Heart left ventricle (tissue), 16 donors: ENCODE data around the gene AREL1. TPM values are rescaled to one million over a fixed set of nuclear protein-coding genes. Genes with fewer than 3 reads are reported as not detected.

Experiments used
- ATAC-seq, 4 donors: fragments of 200-7000 bp; cut with Tn5 transposase; one replicate each; pipeline ENCODE4 v1.9.1; 2020 to 2022; ENCODE audit warnings: moderate library complexity in 4 of 4, mild to moderate bottlenecking in 3 of 4, moderate number of reproducible peaks in 1 of 4
- DNase-seq, 5 donors: peaks; one replicate each; pipeline ENCODE4 v3.0.0-alpha.2; 2020
- H3K27ac ChIP-seq, 12 donors: fragments of 200-600 bp; sonication (generic) in 4 of 12; one replicate each; pipeline versions ENCODE4 v1.5.0 to v1.8.0; 2016 to 2022; ENCODE audit warnings: mild to moderate bottlenecking in 2 of 12
- H3K27me3 ChIP-seq, 9 donors: fragments of 200-600 bp; sonication (generic) in 2 of 9; one replicate each; pipeline versions ENCODE4 v1.5.1 to v1.8.0; 2016 to 2022; ENCODE audit warnings: mild to moderate bottlenecking in 3 of 9
- H3K36me3 ChIP-seq, 9 donors: fragments of 200-600 bp; sonication (generic) in 2 of 9; one replicate each; pipeline versions ENCODE4 v1.5.0 to v1.8.0; 2018 to 2022; ENCODE audit warnings: mild to moderate bottlenecking in 2 of 9
- H3K4me1 ChIP-seq, 12 donors: fragments of 200-600 bp; sonication (generic) in 4 of 12; one replicate each; pipeline versions ENCODE4 v1.5.0 to v1.8.0; 2016 to 2022; ENCODE audit warnings: mild to moderate bottlenecking in 3 of 12
- H3K4me3 ChIP-seq, 12 donors: fragments of 200-600 bp; sonication (generic) in 4 of 12; one replicate each; pipeline versions ENCODE4 v1.5.0 to v1.8.0; 2017 to 2022; ENCODE audit warnings: mild to moderate bottlenecking in 9 of 12, moderate library complexity in 4 of 12
- H3K9me3 ChIP-seq, 12 donors: fragments of 200-600 bp; sonication (generic) in 4 of 12; one replicate each; pipeline versions ENCODE4 v1.5.0 to v1.8.0; 2016 to 2022; ENCODE audit warnings: mild to moderate bottlenecking in 1 of 12
- CTCF ChIP-seq, 12 donors: fragments of 200-600 bp; sonication (generic) in 4 of 12; IDR thresholded peaks; one replicate each; pipeline versions ENCODE4 v1.5.0 to v1.8.0; 2018 to 2022; ENCODE audit warnings: antibody characterized with exemption in 12 of 12, mild to moderate bottlenecking in 5 of 12
- POLR2A ChIP-seq, 2 donors: fragments of 450-650 bp; IDR thresholded peaks; one replicate each; pipeline ENCODE4 v1.6.1; 2017; ENCODE audit warnings: antibody characterized with exemption in 2 of 2, mild to moderate bottlenecking in 2 of 2, moderate library complexity in 2 of 2
- WGBS, 4 donors: extraction: QIAGEN DNeasy Blood & Tissue Kit in 2 of 4; methylation state at CpG; one replicate each; pipeline versions ENCODE4 v1.1.5 to v1.1.7; 2013 to 2018; 5-methylcytosine and 5-hydroxymethylcytosine counted together
- intact Hi-C, 10 donors: fragments of 100-400 bp; cut with DNase I; formaldehyde crosslinking; loops; one replicate each; pipeline versions ENCODE4 v1.11.1 to v1.14.2; 2022
- polyA plus RNA-seq, 2 donors: library from polyadenylated mRNA; stranded (reverse); fragments of 200-250 nt; gene quantifications; one replicate each; pipeline ENCODE4 v1.2.3, GENCODE V29; 2013
- total RNA-seq, 9 donors: library from RNA; depleted of rRNA in 2 of 9; stranded (reverse); fragments of >200 nt in 2 of 9; fragmentation: NEBNext Ultra II Directional in 3 of 9; extraction: Animal tissue kit (Norgen Biotek cat#: 25700) in 3 of 9; gene quantifications; one replicate each; pipeline versions ENCODE4 v1.1.0 to v1.2.4, GENCODE V29; 2016 to 2023
- donor health status: ischemic (EF 13 %, LVEDD 7.1; RV severe dilation, severe dysfunction).
- donor health status: healthy with polysubstance abuse.
- donor health status: DM: no; HTN: yes; CAD: no.
- donor health status: DM: no; HTN: no; CAD: no.
- donor health status: ischemic (EF 25% LVEDD 6.9; RV normal size, moderate dysfunction).
- donor health status: ischemic (EF 25% LVEDD 5.7; RV mildly dilated, moderate dysfunction).
- donor health status: healthy.
- donor health status: DM: yes; HTN: yes; CAD: no.
- donor health status: ischemic (EF 35%, LVEDD 5.7; RV mildly dilated, moderate dysfunction).
- donor health status: nonischemic (EF 11% LVEDD 7.7; RV severe dilation, severe dysfunction).
- donor health status: DM: yes; HTN: yes; CAD: no.
- donor health status: PGD.
- donor health status: ischemic (EF 29% LVEDD 5.4; RV normal size, mild dysfunction).
- donor health status: nonischemic (EF 23%, LVEDD 6.1; RV moderate dilation, normal function).

AREL1 gene
- total and polyA plus RNA-seq, 11 donors: 7.8 to 30.9 (median 22.2) TPM

GRCh38 chr14:74645756-74646470, 67.0 kb downstream of the AREL1 start:
- ATAC-seq: peak in 1 of 4 donors; percentile 13
- WGBS, 4 donors: 68 to 77% (median 71%) methylated on average over 13 of the region's 13 CpGs
- Histone ChIP-seq H3K4me1 (peaks cover 0 to 44% (median 9%) of the 10 kb centered on the region in 12 donors), H3K27ac (peak overlapping the region in 7 of 12 donors; percentile 8 to 69 (median 55)), H3K9me3 (no peaks in the 10 kb centered on the region), H3K36me3 (no peaks in the 10 kb centered on the region), H3K4me3 (no peak overlapping the region), H3K27me3 (no peaks in the 10 kb centered on the region)
- intact Hi-C loops: loop anchor here in 1 of 10 donors (5.0 kb wide), 1 partner anchor 34 kb away; the partner anchor contains the start of gene LTBP2
- DNase-seq: no peak
- TF ChIP-seq CTCF (IDR thresholded peaks at IDR 0.05): no peak
- no peak for TF ChIP-seq POLR2A (IDR thresholded peaks at IDR 0.05)

- no peaks in the 10 kb centered on the region for H3K27me3 ChIP-seq
- TF ChIP-seq CTCF (IDR thresholded peaks at IDR 0.05) (no peak), POLR2A (IDR thresholded peaks at IDR 0.05) (no peak)
- H3K4me3 ChIP-seq: no peak overlapping the region
- ATAC-seq (peak in 3 of 4 donors; percentile 39 to 64 (median 47)), DNase-seq (no peak)
- H3K36me3 ChIP-seq: no peaks in the 10 kb centered on the region
- WGBS, 4 donors: 69 to 75% (median 70%) methylated on average over 4 to 5 of the region's 5 CpGs
- H3K9me3 ChIP-seq: no peaks in the 10 kb centered on the region
- intact Hi-C loops: loop anchor here in 1 of 10 donors (5.0 kb wide), 1 partner anchor 33 kb away; the partner anchor contains the start of gene LTBP2
- peak overlapping the region in 6 of 12 donors; percentile 8 to 69 (median 58) for H3K27ac ChIP-seq
- H3K4me1 ChIP-seq: peaks cover 0 to 42% (median 9%) of the 10 kb centered on the region in 12 donors
These were observed 67.6 kb downstream of the AREL1 start for GRCh38 chr14:74645244-74645643.

GRCh38 chr14:74641601-74642391, 71.1 kb downstream of the AREL1 start:
- Histone ChIP-seq H3K27ac (peak overlapping the region in 4 of 12 donors; percentile 6 to 61 (median 36)), H3K27me3 (no peaks in the 10 kb centered on the region), H3K4me1 (peaks cover 0 to 31% (median 6%) of the 10 kb centered on the region in 12 donors), H3K36me3 (no peaks in the 10 kb centered on the region), H3K4me3 (no peak overlapping the region), H3K9me3 (no peaks in the 10 kb centered on the region)
- intact Hi-C loops: no loop called here
- DNase-seq: peak in 3 of 5 donors; percentile 51 to 69 (median 58)
- TF ChIP-seq POLR2A (IDR thresholded peaks at IDR 0.05) (no peak), CTCF (IDR thresholded peaks at IDR 0.05) (no peak)
- peak; percentile 34 to 71 (median 56) for ATAC-seq
- 77 to 88% (median 81%) methylated on average over 12 of the region's 12 CpGs for WGBS, 4 donors

DNA sequence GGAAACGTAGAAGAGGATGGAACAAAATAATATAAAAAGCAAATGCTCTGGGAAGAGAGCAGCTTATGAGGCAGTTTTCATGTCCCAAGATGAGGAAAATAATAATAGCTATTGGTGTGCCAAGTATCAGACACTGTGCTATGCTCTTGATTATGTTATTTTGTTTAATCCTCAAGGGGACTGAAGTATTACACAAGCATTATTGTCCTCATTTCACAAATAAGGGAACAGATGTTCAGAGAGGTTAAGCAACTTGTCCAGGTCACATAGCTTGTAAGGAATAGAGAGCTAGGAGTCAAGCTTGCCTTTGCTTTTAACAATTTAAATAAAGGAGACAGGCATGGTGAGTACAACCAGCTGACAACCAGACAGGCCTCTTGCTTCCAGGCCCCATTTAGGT, 73.9 kb downstream of the AREL1 start:
- ATAC-seq (peak; percentile 13 to 60 (median 37)), DNase-seq (no peak)
- Histone ChIP-seq H3K27ac (peak overlapping the region in 5 of 12 donors; percentile 11 to 58 (median 22)), H3K36me3 (no peaks in the 10 kb centered on the region), H3K9me3 (no peaks in the 10 kb centered on the region), H3K4me1 (peaks cover 0 to 21% (median under 1%) of the 10 kb centered on the region in 12 donors), H3K27me3 (no peaks in the 10 kb centered on the region), H3K4me3 (no peak overlapping the region)
- WGBS, 4 donors: 63 to 78% (median 76%) methylated on average over 1 of the region's 1 CpG
- TF ChIP-seq POLR2A (IDR thresholded peaks at IDR 0.05): no peak
- TF ChIP-seq CTCF (IDR thresholded peaks at IDR 0.05): no peak
- intact Hi-C loops: no loop called here
